CD4-positive, alpha-beta memory T cell (primary cell): ENCODE data around the gene ASB18. TPM values are rescaled to one million over a fixed set of nuclear protein-coding genes. Genes with fewer than 3 reads are reported as not detected.

Experiments
- CTCF ChIA-PET: fragments of 350-600 bp; sonication (Branson Sonifier 250); formaldehyde crosslinking; loops from one replicate; lab custom pipeline; 2021; ENCODE audit warnings: inconsistent platforms; ENCODE audit not compliant: partially characterized antibody; lab: Charles Lee
- POLR2A ChIA-PET: fragments of 350-600 bp; sonication (Branson Sonifier 250); formaldehyde crosslinking; loops from one replicate; lab custom pipeline; 2021; ENCODE audit not compliant: partially characterized antibody; lab: Charles Lee
- DNase-seq, 5 donors: peaks; one replicate each; pipeline versions ENCODE4 v3.0.0 to v3.0.0-alpha.2; 2020 to 2022; ENCODE audit warnings: mixed read lengths in 1 of 5
- H3K27ac ChIP-seq: one replicate; pipeline ENCODE4 v1.7.0; 2013; ENCODE audit warnings: low read depth, low read length
- H3K27me3 ChIP-seq: 2 replicates; pipeline ENCODE4 v1.7.0; 2013; ENCODE audit warnings: mild to moderate bottlenecking, low read length, moderate library complexity; ENCODE audit not compliant: insufficient read depth
- H3K36me3 ChIP-seq: 2 replicates; pipeline ENCODE4 v1.7.0; 2013; ENCODE audit warnings: mild to moderate bottlenecking, low read length, moderate library complexity; ENCODE audit not compliant: insufficient read depth
- H3K4me1 ChIP-seq: 2 replicates; pipeline ENCODE4 v1.7.0; 2013; ENCODE audit warnings: mild to moderate bottlenecking, low read length, moderate library complexity; ENCODE audit not compliant: insufficient read depth
- H3K4me3 ChIP-seq, 2 donors: one replicate each; pipeline ENCODE4 v1.7.0; 2013; ENCODE audit warnings: low read length in 2 of 2, mild to moderate bottlenecking in 1 of 2
- H3K9me3 ChIP-seq, 2 donors: one replicate each; pipeline ENCODE4 v1.7.0; 2013; ENCODE audit warnings: low read length in 2 of 2, control low read depth in 1 of 2; ENCODE audit not compliant: control insufficient read depth in 1 of 2
- H3K27ac Mint-ChIP-seq, 7 donors: one replicate each; pipeline ENCODE4 v1.8.0; 2020 to 2021; ENCODE audit warnings: mixed read lengths in 7 of 7, mild to moderate bottlenecking in 6 of 7, inconsistent platforms in 3 of 7, moderate library complexity in 3 of 7
- H3K27me3 Mint-ChIP-seq, 2 donors: one replicate each; pipeline ENCODE4 v1.8.0; 2020 to 2021; ENCODE audit warnings: mixed read lengths in 2 of 2
- H3K36me3 Mint-ChIP-seq, 2 donors: one replicate each; pipeline ENCODE4 v1.8.0; 2020 to 2021; ENCODE audit warnings: mixed read lengths in 2 of 2, inconsistent platforms in 1 of 2, mild to moderate bottlenecking in 1 of 2
- H3K4me1 Mint-ChIP-seq, 4 donors: one replicate each; pipeline ENCODE4 v1.8.0; 2020 to 2021; ENCODE audit warnings: mixed read lengths in 4 of 4, mild to moderate bottlenecking in 1 of 4
- H3K4me3 Mint-ChIP-seq, 8 donors: one replicate each; pipeline ENCODE4 v1.8.0; 2020 to 2021; ENCODE audit warnings: mixed read lengths in 8 of 8, mild to moderate bottlenecking in 7 of 8, moderate library complexity in 6 of 8, inconsistent platforms in 3 of 8
- H3K9me3 Mint-ChIP-seq, 8 donors: one replicate each; pipeline ENCODE4 v1.8.0; 2020 to 2021; ENCODE audit warnings: mixed read lengths in 8 of 8, mild to moderate bottlenecking in 5 of 8, inconsistent platforms in 3 of 8, moderate library complexity in 1 of 8
- intact Hi-C: fragments of 100-400 bp; cut with micrococcal nuclease; formaldehyde crosslinking; loops from one replicate; pipeline ENCODE4 v1.15.1; 2023
- polyA plus RNA-seq, 2 donors: library from polyadenylated mRNA; unstranded; fragments of 300-500 nt; fragmentation: Illumina TruSeq; gene quantifications; one replicate each; pipeline ENCODE4 v1.2.3, GENCODE V29; 2021
- total RNA-seq, 2 experiments: library from RNA; stranded (reverse); gene quantifications; one replicate each; pipeline ENCODE4 v1.2.3, GENCODE V29; 2021

ASB18 gene
- total and polyA plus RNA-seq, 4 experiments from 2014 or later: not detected

DNA sequence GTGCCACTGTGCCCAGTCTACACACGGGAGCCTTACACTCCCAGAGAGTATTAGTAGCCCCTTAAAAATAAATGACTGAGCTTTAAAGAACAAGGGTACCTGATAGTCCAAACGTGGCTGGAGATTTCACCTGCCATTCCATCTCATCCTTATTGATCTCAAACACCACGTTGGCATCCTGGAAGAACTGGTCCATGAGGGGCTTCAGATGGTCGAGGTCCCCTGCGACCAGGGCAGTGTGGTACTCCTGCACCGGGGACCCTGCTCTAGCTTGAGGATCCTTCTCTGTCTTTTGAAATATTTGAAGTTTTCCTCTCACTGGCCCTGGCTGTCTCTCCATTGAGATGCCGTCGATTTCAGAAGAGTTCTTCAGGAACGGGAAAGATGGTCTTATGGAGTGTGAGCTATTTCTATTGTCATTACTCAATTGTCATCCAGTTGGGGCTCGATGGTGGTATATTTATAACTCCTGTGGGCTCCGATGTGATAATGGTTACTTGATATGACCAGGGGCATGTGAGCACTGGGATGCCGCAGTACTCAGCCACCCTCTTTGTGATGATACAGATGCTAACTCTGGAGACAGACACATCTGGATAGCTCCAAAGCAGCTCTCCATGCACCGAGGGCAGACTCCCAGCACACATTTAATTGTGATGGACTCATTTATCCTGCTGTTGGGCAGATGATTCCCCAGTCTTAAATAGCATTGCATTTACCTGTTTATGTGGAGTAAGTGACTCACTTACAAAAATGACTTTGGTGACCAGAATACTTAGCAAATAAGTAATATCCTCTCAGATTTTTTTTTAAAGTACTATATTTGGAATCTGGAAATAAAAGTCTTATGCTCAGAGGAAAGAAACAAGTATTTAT lies 22.8 kb downstream of the ASB18 start:
- intact Hi-C loops: no loop called here
- H3K4me1 ChIP-seq: no peaks in the 10 kb centered on the region
- Mint-ChIP-seq H3K4me3 (no peak overlapping the region), H3K27me3 (peaks cover 17 to 32% of the 10 kb centered on the region in 2 donors), H3K4me1 (peaks cover 0 to 4% (median 2%) of the 10 kb centered on the region in 4 donors), H3K9me3 (peaks cover 0 to 2% (median 0%) of the 10 kb centered on the region in 8 donors), H3K36me3 (no peaks in the 10 kb centered on the region), H3K27ac (no peak overlapping the region)
- ChIA-PET CTCF (no interaction called here), POLR2A (no interaction called here)
- H3K4me3 ChIP-seq: no peak overlapping the region
- H3K9me3 ChIP-seq: no peaks in the 10 kb centered on the region
- H3K27ac ChIP-seq: no peak overlapping the region
- DNase-seq: no peak
- H3K27me3 ChIP-seq: no peaks in the 10 kb centered on the region
- no peaks in the 10 kb centered on the region for H3K36me3 ChIP-seq

GRCh38 chr2:236240228-236240990 lies 23.8 kb downstream of the ASB18 start:
- ChIA-PET POLR2A (no interaction called here), CTCF (no interaction called here)
- H3K27me3 ChIP-seq: peaks cover 3% of the 10 kb centered on the region
- Mint-ChIP-seq H3K4me3 (no peak overlapping the region), H3K9me3 (peaks cover 0 to 2% (median 0%) of the 10 kb centered on the region in 8 donors), H3K27me3 (peaks cover 24 to 33% of the 10 kb centered on the region in 2 donors), H3K4me1 (peaks cover 0 to 9% (median 3%) of the 10 kb centered on the region in 4 donors), H3K27ac (no peak overlapping the region), H3K36me3 (no peaks in the 10 kb centered on the region)
- no peaks in the 10 kb centered on the region for H3K9me3 ChIP-seq
- no peak for DNase-seq
- H3K36me3 ChIP-seq: no peaks in the 10 kb centered on the region
- H3K4me1 ChIP-seq: no peaks in the 10 kb centered on the region
- no peak overlapping the region for H3K27ac ChIP-seq
- intact Hi-C loops: no loop called here
- no peak overlapping the region for H3K4me3 ChIP-seq

DNA sequence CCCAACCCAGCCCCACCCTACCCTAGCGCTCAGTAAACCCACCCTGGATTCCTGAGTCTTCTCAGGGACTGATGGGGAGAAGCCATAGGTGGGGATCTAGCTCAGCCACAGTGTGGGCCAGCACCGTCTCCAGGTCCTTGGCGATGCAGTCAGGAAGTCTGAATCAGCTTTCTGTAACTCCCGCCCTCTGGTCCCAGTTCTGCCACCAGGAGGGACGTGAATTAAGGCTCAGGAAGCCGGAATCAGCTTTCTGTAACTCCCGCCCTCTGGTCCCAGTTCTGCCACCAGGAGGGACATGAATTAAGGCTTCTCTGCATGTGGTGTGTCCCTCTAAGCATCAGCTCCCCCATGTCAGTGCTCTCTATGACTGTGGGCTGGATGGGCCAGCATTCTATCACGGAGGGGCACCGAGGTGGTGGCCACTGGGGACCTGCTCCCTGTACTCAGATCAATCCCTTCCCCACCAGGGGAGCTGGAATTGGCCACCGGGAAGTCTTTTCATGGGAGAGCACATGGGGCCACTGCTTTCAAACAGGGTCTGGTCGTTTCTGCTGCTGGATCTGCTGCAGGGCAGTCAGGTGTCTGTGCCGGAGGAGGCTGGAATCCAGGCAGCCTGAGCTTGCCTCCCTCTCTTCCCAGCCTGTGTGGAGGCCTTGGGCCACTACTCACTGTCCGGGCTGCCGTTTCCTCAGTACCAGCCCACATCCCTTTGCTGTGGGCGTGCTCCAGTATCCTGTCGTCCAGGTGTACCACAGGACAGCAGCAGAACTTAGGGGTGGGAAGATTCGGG lies 24.7 kb downstream of the ASB18 start:
- H3K9me3 ChIP-seq: no peaks in the 10 kb centered on the region
- Mint-ChIP-seq H3K27ac (no peak overlapping the region), H3K27me3 (peaks cover 27 to 35% of the 10 kb centered on the region in 2 donors), H3K4me3 (no peak overlapping the region), H3K9me3 (peaks cover 0 to 2% (median under 1%) of the 10 kb centered on the region in 8 donors), H3K36me3 (no peaks in the 10 kb centered on the region), H3K4me1 (peaks cover 0 to 9% (median 3%) of the 10 kb centered on the region in 4 donors)
- H3K27ac ChIP-seq: no peak overlapping the region
- POLR2A ChIA-PET: no interaction called here
- CTCF ChIA-PET: no interaction called here
- intact Hi-C loops: no loop called here
- DNase-seq: no peak
- H3K4me3 ChIP-seq: no peak overlapping the region
- H3K36me3 ChIP-seq: no peaks in the 10 kb centered on the region
- no peaks in the 10 kb centered on the region for H3K4me1 ChIP-seq
- H3K27me3 ChIP-seq: peaks cover 3% of the 10 kb centered on the region

- Histone ChIP-seq H3K27ac (no peak overlapping the region), H3K36me3 (no peaks in the 10 kb centered on the region), H3K4me3 (no peak overlapping the region), H3K4me1 (no peaks in the 10 kb centered on the region), H3K9me3 (no peaks in the 10 kb centered on the region), H3K27me3 (peaks cover 3% of the 10 kb centered on the region)
- Mint-ChIP-seq H3K27me3 (peaks cover 30 to 39% of the 10 kb centered on the region in 2 donors), H3K27ac (no peak overlapping the region), H3K4me3 (no peak overlapping the region), H3K9me3 (peaks cover 0 to 8% (median 3%) of the 10 kb centered on the region in 8 donors), H3K36me3 (no peaks in the 10 kb centered on the region), H3K4me1 (peaks cover 0 to 9% (median 3%) of the 10 kb centered on the region in 4 donors)
- intact Hi-C loops: no loop called here
- POLR2A ChIA-PET: no interaction called here
- DNase-seq: no peak
- CTCF ChIA-PET: no interaction called here
Measured at GRCh38 chr2:236238751-236239150, 25.5 kb downstream of the ASB18 start.

GRCh38 chr2:236237468-236238190 lies 26.6 kb downstream of the ASB18 start:
- intact Hi-C loops: no loop called here
- no peaks in the 10 kb centered on the region for H3K4me1 ChIP-seq
- no peak overlapping the region for H3K27ac Mint-ChIP-seq
- no peak overlapping the region for H3K27ac ChIP-seq
- H3K36me3 ChIP-seq: no peaks in the 10 kb centered on the region
- POLR2A ChIA-PET: no interaction called here
- DNase-seq: no peak
- peaks cover 0 to 9% (median 3%) of the 10 kb centered on the region in 4 donors for H3K4me1 Mint-ChIP-seq
- CTCF ChIA-PET: no interaction called here
- peaks cover 3% of the 10 kb centered on the region for H3K27me3 ChIP-seq
- H3K9me3 Mint-ChIP-seq: peaks cover 0 to 14% (median 5%) of the 10 kb centered on the region in 8 donors
- H3K4me3 Mint-ChIP-seq: no peak overlapping the region
- H3K36me3 Mint-ChIP-seq: no peaks in the 10 kb centered on the region
- H3K27me3 Mint-ChIP-seq: peaks cover 30 to 39% of the 10 kb centered on the region in 2 donors
- no peaks in the 10 kb centered on the region for H3K9me3 ChIP-seq
- H3K4me3 ChIP-seq: no peak overlapping the region

- no peak overlapping the region for H3K27ac ChIP-seq
- no peaks in the 10 kb centered on the region for H3K9me3 ChIP-seq
- peaks cover 3% of the 10 kb centered on the region for H3K27me3 ChIP-seq
- POLR2A ChIA-PET: no interaction called here
- intact Hi-C loops: no loop called here
- peaks cover 30 to 39% of the 10 kb centered on the region in 2 donors for H3K27me3 Mint-ChIP-seq
- no peaks in the 10 kb centered on the region for H3K4me1 ChIP-seq
- peaks cover 0 to 9% (median 3%) of the 10 kb centered on the region in 4 donors for H3K4me1 Mint-ChIP-seq
- peaks cover 0 to 19% (median 9%) of the 10 kb centered on the region in 8 donors for H3K9me3 Mint-ChIP-seq
- no peak overlapping the region for H3K4me3 ChIP-seq
- H3K4me3 Mint-ChIP-seq: peak overlapping the region in 2 of 8 donors; percentile 21 to 33
- no peak overlapping the region for H3K27ac Mint-ChIP-seq
- no peaks in the 10 kb centered on the region for H3K36me3 ChIP-seq
- CTCF ChIA-PET: no interaction called here
- no peak for DNase-seq
- no peaks in the 10 kb centered on the region for H3K36me3 Mint-ChIP-seq
Measured at GRCh38 chr2:236236559-236237452, 27.4 kb downstream of the ASB18 start.
